HEK293 (cell line): ENCODE data around the gene ZNF597.

Source experiments
- CTCF ChIP-seq: fragments of 450-650 bp; formaldehyde crosslinking; IDR thresholded peaks from 2 replicates; pipeline ENCODE4 v1.5.1; 2016; ENCODE audit warnings: missing biosample characterization, missing genetic modification characterization
- GLI4 ChIP-seq: fragments of 450-650 bp; formaldehyde crosslinking; IDR thresholded peaks from 2 replicates; pipeline ENCODE4 v1.5.1; 2016; ENCODE audit warnings: missing biosample characterization, missing genetic modification characterization
- KLF16 ChIP-seq: fragments of 450-650 bp; formaldehyde crosslinking; IDR thresholded peaks from 2 replicates; pipeline ENCODE4 v1.5.1; 2017; ENCODE audit warnings: missing biosample characterization, missing genetic modification characterization
- ZBTB11 ChIP-seq: fragments of 450-650 bp; formaldehyde crosslinking; conservative IDR thresholded peaks from 2 replicates; pipeline ENCODE4 v1.5.1; 2016; ENCODE audit warnings: low read depth, missing biosample characterization, missing genetic modification characterization
- ZBTB17 ChIP-seq: fragments of 450-650 bp; formaldehyde crosslinking; IDR thresholded peaks from 2 replicates; pipeline ENCODE4 v1.5.1; 2016; ENCODE audit warnings: missing biosample characterization, missing genetic modification characterization
- ZBTB44 ChIP-seq: fragments of 450-650 bp; IDR thresholded peaks from 2 replicates; pipeline ENCODE4 v1.5.1; 2018; ENCODE audit warnings: missing biosample characterization, mild to moderate bottlenecking, missing genetic modification characterization
- ZBTB49 ChIP-seq: fragments of 450-650 bp; formaldehyde crosslinking; IDR thresholded peaks from 2 replicates; pipeline ENCODE4 v1.5.1; 2016; ENCODE audit warnings: missing biosample characterization, missing genetic modification characterization, low read depth
- ZBTB7A ChIP-seq: fragments of 450-650 bp; formaldehyde crosslinking; IDR thresholded peaks from 2 replicates; pipeline ENCODE4 v1.5.1; 2016; ENCODE audit warnings: low read depth, missing biosample characterization, missing genetic modification characterization
- ZNF140 ChIP-seq: fragments of 450-650 bp; formaldehyde crosslinking; IDR thresholded peaks from 2 replicates; pipeline ENCODE4 v1.5.1; 2016; ENCODE audit warnings: missing biosample characterization, missing genetic modification characterization
- ZNF146 ChIP-seq: fragments of 450-650 bp; formaldehyde crosslinking; IDR thresholded peaks from 2 replicates; pipeline ENCODE4 v1.5.1; 2016; ENCODE audit warnings: missing biosample characterization, missing genetic modification characterization
- ZNF169 ChIP-seq: fragments of 450-650 bp; formaldehyde crosslinking; IDR thresholded peaks from 2 replicates; pipeline ENCODE4 v1.5.1; 2016; ENCODE audit warnings: missing biosample characterization, missing genetic modification characterization
- ZNF174 ChIP-seq: fragments of 450-650 bp; formaldehyde crosslinking; IDR thresholded peaks from 2 replicates; pipeline ENCODE4 v1.5.0; 2017; ENCODE audit warnings: missing biosample characterization, mild to moderate bottlenecking, missing genetic modification characterization
- ZNF76 ChIP-seq: fragments of 450-650 bp; formaldehyde crosslinking; IDR thresholded peaks from 2 replicates; pipeline ENCODE4; 2016; ENCODE audit warnings: low read depth, missing biosample characterization, missing genetic modification characterization, borderline replicate concordance

GRCh38 chr16:3434373-3434772 is 8.9 kb downstream of the ZNF597 start:
- TF ChIP-seq ZBTB49 (tag by site-specific recombination), result no peak
- TF ChIP-seq ZNF76 (tag by site-specific recombination), result no peak
- TF ChIP-seq CTCF (tag by site-specific recombination), result no peak
- TF ChIP-seq KLF16 (tag by site-specific recombination), result no peak
- TF ChIP-seq ZNF146, result no peak
- no peak for TF ChIP-seq ZBTB44 (tag by site-specific recombination)
- TF ChIP-seq GLI4 (tag by site-specific recombination), result no peak
- TF ChIP-seq ZBTB11 (tag by site-specific recombination), result no peak
- no peak for TF ChIP-seq ZBTB7A (tag by site-specific recombination)
- TF ChIP-seq ZBTB17, result no peak
- no peak for TF ChIP-seq ZNF174 (tag by site-specific recombination)
- TF ChIP-seq ZNF169 (tag by site-specific recombination), result no peak
- no peak for TF ChIP-seq ZNF140 (tag by site-specific recombination)
